Liver (tissue), 3 donors: ENCODE results near the gene STX1A.

Experiments used
- CTCF ChIP-seq: fragments of 150-350 bp; IDR thresholded peaks from 2 replicates; pipeline ENCODE4 v1.5.1; 2017; ENCODE audit warnings: improper control_type of control experiment, low read depth, low read length; ENCODE audit not compliant: missing input control
- EGR1 ChIP-seq, 2 donors: IDR thresholded peaks; 2 replicates each; pipeline ENCODE4 v1.6.1; 2016 to 2018; ENCODE audit warnings: antibody characterized with exemption in 2 of 2, low read depth in 2 of 2
- FOXA1 ChIP-seq: IDR thresholded peaks from 2 replicates; pipeline ENCODE4 v1.6.1; 2016; ENCODE audit warnings: antibody characterized with exemption
- FOXA2 ChIP-seq: IDR thresholded peaks from 2 replicates; pipeline ENCODE4 v1.6.1; 2016; ENCODE audit warnings: antibody characterized with exemption
- GABPA ChIP-seq, 2 donors: IDR thresholded peaks in 1 of 2; conservative IDR thresholded peaks in 1 of 2; 2 replicates each; pipeline ENCODE4 v1.6.1; 2016; ENCODE audit warnings: antibody characterized with exemption in 2 of 2, mild to moderate bottlenecking in 1 of 2, moderate library complexity in 1 of 2
- JUND ChIP-seq, 2 donors: IDR thresholded peaks; 2 replicates each; pipeline ENCODE4 v1.6.1; 2016; ENCODE audit warnings: antibody characterized with exemption in 2 of 2
- MAX ChIP-seq: IDR thresholded peaks from 2 replicates; pipeline ENCODE4 v1.6.1; 2016; ENCODE audit warnings: antibody characterized with exemption
- RAD21 ChIP-seq, 2 donors: IDR thresholded peaks; 2 replicates each; pipeline ENCODE4 v1.6.1; 2016; ENCODE audit warnings: antibody characterized with exemption in 2 of 2, mild to moderate bottlenecking in 2 of 2
- SP1 ChIP-seq: IDR thresholded peaks from 2 replicates; pipeline ENCODE4 v1.6.1; 2018; ENCODE audit warnings: antibody characterized with exemption, mild to moderate bottlenecking
- TAF1 ChIP-seq: conservative IDR thresholded peaks from 2 replicates; pipeline ENCODE4 v1.6.1; 2016; ENCODE audit warnings: antibody characterized with exemption, mild to moderate bottlenecking
- YY1 ChIP-seq: IDR thresholded peaks from 2 replicates; pipeline ENCODE4 v1.6.1; 2016; ENCODE audit warnings: antibody characterized with exemption, mild to moderate bottlenecking
- TF ChIP-seq, protein P1 (sequence below): IDR thresholded peaks from 2 replicates; pipeline ENCODE4 v1.6.1; 2016; ENCODE audit warnings: antibody characterized with exemption
- TF ChIP-seq, protein P2 (sequence below): IDR thresholded peaks from 2 replicates; pipeline ENCODE4 v1.6.1; 2016; ENCODE audit warnings: antibody characterized with exemption, mild to moderate bottlenecking
- donor health status: healthy.
- donor health status: healthy.

DNA sequence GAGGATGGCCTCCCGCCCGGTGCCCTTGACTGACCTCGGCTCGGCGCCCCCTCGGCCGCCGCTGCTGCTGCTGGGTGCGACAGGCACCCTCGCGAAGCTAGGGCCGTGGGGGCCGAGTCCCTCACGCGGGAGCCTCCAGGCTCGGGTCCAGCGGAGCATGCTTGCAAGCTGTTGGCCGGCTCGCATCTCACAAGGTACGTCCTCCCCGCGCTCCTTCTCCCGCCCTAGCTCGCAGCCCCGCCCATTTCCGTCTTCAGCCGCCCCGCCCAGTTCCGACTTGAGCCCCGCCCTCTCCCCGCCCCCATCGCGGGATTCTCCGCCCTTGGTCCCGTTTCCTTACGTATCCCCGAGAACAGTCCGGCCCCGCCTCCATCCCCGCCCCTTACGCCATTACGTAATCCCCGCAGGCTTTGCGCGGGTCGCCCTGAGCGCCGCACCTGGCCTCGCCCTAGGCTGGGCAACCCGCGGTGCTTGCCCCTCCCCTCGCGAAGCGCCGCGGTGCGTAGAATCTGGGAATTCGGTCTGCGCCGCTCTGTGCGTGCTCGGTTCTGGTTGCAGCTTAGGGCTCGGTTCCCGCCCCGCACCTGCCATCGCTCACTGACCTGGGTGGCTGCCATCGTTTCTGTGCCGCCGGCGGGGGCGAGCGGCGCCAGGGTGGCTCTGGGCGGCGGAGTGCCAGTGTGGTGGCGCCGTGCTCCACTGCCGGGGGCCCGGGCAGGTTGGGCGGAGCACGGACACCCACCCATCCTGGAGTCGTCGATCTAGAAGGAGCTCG is 19.3 kb upstream of the STX1A start, which contains the start of gene ABHD11:
- TF ChIP-seq CTCF (no peak), GABPA (IDR thresholded peaks at IDR 0.05 in 1 of 2, conservative IDR thresholded peaks at IDR 0.05 in 1 of 2) (peak in 1 of 2 donors; percentile 78), JUND (IDR thresholded peaks at IDR 0.05) (peak; percentile 44 to 63), RAD21 (IDR thresholded peaks at IDR 0.05) (peak in 1 of 2 donors; percentile 46), FOXA2 (no peak), EGR1 (IDR thresholded peaks at IDR 0.05; ENCODE audit: low read depth in 2 of 2) (peak in 1 of 2 donors; percentile 37), MAX (no peak), FOXA1 (no peak), TAF1 (no peak), SP1 (peak; percentile 83), YY1 (peak; percentile 45)
- TF ChIP-seq, protein P1, sequence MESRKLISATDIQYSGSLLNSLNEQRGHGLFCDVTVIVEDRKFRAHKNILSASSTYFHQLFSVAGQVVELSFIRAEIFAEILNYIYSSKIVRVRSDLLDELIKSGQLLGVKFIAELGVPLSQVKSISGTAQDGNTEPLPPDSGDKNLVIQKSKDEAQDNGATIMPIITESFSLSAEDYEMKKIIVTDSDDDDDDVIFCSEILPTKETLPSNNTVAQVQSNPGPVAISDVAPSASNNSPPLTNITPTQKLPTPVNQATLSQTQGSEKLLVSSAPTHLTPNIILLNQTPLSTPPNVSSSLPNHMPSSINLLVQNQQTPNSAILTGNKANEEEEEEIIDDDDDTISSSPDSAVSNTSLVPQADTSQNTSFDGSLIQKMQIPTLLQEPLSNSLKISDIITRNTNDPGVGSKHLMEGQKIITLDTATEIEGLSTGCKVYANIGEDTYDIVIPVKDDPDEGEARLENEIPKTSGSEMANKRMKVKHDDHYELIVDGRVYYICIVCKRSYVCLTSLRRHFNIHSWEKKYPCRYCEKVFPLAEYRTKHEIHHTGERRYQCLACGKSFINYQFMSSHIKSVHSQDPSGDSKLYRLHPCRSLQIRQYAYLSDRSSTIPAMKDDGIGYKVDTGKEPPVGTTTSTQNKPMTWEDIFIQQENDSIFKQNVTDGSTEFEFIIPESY, result peak; percentile 98
- TF ChIP-seq, protein P2, sequence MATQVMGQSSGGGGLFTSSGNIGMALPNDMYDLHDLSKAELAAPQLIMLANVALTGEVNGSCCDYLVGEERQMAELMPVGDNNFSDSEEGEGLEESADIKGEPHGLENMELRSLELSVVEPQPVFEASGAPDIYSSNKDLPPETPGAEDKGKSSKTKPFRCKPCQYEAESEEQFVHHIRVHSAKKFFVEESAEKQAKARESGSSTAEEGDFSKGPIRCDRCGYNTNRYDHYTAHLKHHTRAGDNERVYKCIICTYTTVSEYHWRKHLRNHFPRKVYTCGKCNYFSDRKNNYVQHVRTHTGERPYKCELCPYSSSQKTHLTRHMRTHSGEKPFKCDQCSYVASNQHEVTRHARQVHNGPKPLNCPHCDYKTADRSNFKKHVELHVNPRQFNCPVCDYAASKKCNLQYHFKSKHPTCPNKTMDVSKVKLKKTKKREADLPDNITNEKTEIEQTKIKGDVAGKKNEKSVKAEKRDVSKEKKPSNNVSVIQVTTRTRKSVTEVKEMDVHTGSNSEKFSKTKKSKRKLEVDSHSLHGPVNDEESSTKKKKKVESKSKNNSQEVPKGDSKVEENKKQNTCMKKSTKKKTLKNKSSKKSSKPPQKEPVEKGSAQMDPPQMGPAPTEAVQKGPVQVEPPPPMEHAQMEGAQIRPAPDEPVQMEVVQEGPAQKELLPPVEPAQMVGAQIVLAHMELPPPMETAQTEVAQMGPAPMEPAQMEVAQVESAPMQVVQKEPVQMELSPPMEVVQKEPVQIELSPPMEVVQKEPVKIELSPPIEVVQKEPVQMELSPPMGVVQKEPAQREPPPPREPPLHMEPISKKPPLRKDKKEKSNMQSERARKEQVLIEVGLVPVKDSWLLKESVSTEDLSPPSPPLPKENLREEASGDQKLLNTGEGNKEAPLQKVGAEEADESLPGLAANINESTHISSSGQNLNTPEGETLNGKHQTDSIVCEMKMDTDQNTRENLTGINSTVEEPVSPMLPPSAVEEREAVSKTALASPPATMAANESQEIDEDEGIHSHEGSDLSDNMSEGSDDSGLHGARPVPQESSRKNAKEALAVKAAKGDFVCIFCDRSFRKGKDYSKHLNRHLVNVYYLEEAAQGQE, result peak; percentile 86
